ENCODE measurements around the gene KCNJ12. TPM values are rescaled to one million over a fixed set of nuclear protein-coding genes. Genes with fewer than 3 reads are reported as not detected.

The KCNJ12 gene
- total RNA-seq, 2 donors from 2014 or later, result 12.0 to 17.3 TPM

GRCh38 chr17:21380659-21381058 is 4.5 kb downstream of the KCNJ12 start:
- H3K4me3 ChIP-seq, result no peak overlapping the region
- DNase-seq (ENCODE audit: low spot score), result no peak
- H3K27me3 ChIP-seq, result no peaks in the 10 kb centered on the region
- no peaks in the 10 kb centered on the region for H3K9me3 ChIP-seq
- no peaks in the 10 kb centered on the region for H3K36me3 ChIP-seq
- TF ChIP-seq, protein P1, sequence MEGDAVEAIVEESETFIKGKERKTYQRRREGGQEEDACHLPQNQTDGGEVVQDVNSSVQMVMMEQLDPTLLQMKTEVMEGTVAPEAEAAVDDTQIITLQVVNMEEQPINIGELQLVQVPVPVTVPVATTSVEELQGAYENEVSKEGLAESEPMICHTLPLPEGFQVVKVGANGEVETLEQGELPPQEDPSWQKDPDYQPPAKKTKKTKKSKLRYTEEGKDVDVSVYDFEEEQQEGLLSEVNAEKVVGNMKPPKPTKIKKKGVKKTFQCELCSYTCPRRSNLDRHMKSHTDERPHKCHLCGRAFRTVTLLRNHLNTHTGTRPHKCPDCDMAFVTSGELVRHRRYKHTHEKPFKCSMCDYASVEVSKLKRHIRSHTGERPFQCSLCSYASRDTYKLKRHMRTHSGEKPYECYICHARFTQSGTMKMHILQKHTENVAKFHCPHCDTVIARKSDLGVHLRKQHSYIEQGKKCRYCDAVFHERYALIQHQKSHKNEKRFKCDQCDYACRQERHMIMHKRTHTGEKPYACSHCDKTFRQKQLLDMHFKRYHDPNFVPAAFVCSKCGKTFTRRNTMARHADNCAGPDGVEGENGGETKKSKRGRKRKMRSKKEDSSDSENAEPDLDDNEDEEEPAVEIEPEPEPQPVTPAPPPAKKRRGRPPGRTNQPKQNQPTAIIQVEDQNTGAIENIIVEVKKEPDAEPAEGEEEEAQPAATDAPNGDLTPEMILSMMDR (IDR thresholded peaks at IDR 0.05), result no peak
- H3K27ac ChIP-seq, result peak overlapping the region; percentile 59 to 78
- H3K4me1 ChIP-seq, result peaks cover 0 to 58% of the 10 kb centered on the region in 2 donors

DNA sequence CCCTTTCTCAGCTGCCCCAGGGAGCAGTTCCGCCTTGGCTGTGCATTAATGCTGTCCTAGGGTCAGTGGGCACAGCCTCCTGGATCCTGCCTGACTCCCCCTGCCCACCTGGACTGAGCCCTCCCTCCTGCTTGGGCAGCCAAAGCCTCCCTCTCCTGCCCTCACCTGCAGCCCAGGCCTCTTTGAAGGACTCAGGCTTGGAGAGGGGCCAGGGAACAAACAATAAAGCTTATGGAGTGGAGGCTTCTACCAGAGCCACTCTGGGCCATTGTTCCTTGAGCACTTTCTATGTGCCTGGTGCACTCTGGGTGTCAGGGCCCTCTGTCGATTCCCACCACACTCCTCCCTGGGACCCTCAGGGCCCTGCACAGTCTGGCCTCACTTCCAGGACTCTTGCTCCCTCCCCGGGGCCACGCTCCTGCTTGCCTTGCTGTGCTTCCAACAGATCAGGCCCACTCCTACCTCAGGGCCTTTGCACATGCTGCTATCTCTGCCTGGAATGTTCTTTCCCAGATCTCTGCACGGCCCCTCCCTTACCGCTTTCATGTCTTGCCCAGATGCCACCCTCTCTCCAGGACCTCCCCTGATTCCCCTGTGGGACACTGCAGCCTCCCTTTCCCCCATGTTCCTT is 5.0 kb downstream of the KCNJ12 start:
- H3K4me1 ChIP-seq, result peaks cover 0 to 53% of the 10 kb centered on the region in 2 donors
- no peaks in the 10 kb centered on the region for H3K36me3 ChIP-seq
- H3K4me3 ChIP-seq, result no peak overlapping the region
- H3K27me3 ChIP-seq, result no peaks in the 10 kb centered on the region
- DNase-seq (ENCODE audit: low spot score), result no peak
- TF ChIP-seq, protein P1 (IDR thresholded peaks at IDR 0.05), result no peak
- H3K27ac ChIP-seq, result no peak overlapping the region
- H3K9me3 ChIP-seq, result no peaks in the 10 kb centered on the region

DNA sequence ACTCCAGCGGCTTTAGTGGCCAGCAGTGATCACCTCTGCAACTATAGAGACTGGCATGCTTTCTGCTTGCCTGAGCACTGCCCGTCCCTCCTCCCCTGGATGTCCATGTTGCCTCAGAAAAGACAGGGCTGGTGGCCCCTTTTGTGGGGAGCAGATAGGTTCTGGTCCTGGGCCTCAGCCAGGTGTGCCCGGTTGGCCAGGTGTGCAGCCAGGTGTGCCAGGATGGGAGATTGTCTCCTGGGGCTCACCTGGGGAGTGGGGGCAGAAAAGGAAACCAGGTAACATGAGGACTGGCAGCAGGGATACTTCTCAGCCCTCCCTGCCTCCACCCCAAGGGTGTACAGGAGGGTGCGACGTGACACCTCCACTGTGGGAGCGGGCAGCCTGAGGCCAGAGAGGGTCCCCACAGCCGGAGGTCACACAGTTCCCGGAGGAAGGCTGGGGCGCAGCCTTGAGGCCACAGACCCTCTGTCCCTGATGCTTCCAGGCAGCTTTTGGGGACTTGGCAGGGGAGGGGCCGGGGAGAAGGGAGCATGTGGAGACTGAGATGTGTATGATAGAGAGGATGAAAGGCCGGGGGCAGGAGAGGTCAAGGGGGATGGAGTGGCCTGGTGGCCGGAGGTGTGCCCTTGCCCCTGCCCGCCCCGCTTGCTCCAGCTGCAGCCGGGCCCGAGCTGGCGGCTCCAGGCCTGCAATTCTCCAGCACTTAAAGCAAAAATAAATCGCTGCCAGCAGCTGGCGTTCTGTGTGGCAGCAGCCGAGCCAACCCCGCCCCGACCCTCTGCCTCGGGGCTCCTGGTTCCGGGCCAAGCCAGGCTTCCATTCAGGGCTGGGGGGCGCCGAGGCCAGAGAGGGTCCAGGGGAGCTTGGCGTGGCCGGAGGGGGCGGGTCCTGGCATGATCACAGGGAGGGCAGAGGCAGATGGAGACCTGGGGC is 6.7 kb downstream of the KCNJ12 start:
- H3K4me1 ChIP-seq, result peaks cover 0 to 47% of the 10 kb centered on the region in 2 donors
- no peaks in the 10 kb centered on the region for H3K36me3 ChIP-seq
- H3K27ac ChIP-seq, result peak overlapping the region in 1 of 2 donors; percentile 48
- no peaks in the 10 kb centered on the region for H3K27me3 ChIP-seq
- H3K9me3 ChIP-seq, result no peaks in the 10 kb centered on the region
- no peak for DNase-seq (ENCODE audit: low spot score)
- no peak overlapping the region for H3K4me3 ChIP-seq
- TF ChIP-seq, protein P1 (IDR thresholded peaks at IDR 0.05), result no peak

- peaks cover 0 to 30% of the 10 kb centered on the region in 2 donors for H3K4me1 ChIP-seq
- H3K27ac ChIP-seq, result no peak overlapping the region
- no peak for DNase-seq (ENCODE audit: low spot score)
- H3K36me3 ChIP-seq, result no peaks in the 10 kb centered on the region
- H3K27me3 ChIP-seq, result no peaks in the 10 kb centered on the region
- TF ChIP-seq, protein P1 (IDR thresholded peaks at IDR 0.05), result no peak
- no peaks in the 10 kb centered on the region for H3K9me3 ChIP-seq
- H3K4me3 ChIP-seq, result no peak overlapping the region
Observed at GRCh38 chr17:21385281-21385845, 9.2 kb downstream of the KCNJ12 start.

DNA sequence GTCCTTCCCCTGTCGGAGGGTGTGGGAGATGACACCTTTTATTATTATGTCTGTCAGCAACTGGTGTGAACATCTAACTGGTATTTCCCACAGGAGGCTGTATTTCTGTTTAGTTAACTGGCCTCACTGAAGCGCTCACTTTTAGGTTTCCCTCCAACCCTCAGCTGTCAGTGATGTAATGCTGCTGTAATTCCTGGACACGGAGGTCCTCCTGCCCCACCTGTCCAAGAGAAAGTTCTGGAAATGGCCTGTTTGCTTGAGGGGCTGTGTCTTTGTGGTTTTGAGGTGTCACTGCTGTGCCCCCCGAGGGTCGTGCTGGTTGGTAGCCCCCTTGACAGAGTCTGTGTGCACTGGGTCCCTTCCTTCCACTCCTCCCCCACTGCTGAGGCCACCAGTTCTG is 11.5 kb downstream of the KCNJ12 start:
- no peak for DNase-seq (ENCODE audit: low spot score)
- H3K9me3 ChIP-seq, result no peaks in the 10 kb centered on the region
- TF ChIP-seq, protein P1 (IDR thresholded peaks at IDR 0.05), result no peak
- no peaks in the 10 kb centered on the region for H3K36me3 ChIP-seq
- H3K4me1 ChIP-seq, result peaks cover 0 to 24% of the 10 kb centered on the region in 2 donors
- H3K4me3 ChIP-seq, result no peak overlapping the region
- H3K27me3 ChIP-seq, result no peaks in the 10 kb centered on the region
- peak overlapping the region in 1 of 2 donors; percentile 39 for H3K27ac ChIP-seq

Measured in right atrium auricular region (tissue), 2 donors.